ENCODE results near the gene RNF223.
"Not testable (repeated sequence)": the region's sequence is repeated elsewhere in the genome, so short reads cannot be mapped to it uniquely, and the experiment has no call there.

The RNF223 gene

DNA sequence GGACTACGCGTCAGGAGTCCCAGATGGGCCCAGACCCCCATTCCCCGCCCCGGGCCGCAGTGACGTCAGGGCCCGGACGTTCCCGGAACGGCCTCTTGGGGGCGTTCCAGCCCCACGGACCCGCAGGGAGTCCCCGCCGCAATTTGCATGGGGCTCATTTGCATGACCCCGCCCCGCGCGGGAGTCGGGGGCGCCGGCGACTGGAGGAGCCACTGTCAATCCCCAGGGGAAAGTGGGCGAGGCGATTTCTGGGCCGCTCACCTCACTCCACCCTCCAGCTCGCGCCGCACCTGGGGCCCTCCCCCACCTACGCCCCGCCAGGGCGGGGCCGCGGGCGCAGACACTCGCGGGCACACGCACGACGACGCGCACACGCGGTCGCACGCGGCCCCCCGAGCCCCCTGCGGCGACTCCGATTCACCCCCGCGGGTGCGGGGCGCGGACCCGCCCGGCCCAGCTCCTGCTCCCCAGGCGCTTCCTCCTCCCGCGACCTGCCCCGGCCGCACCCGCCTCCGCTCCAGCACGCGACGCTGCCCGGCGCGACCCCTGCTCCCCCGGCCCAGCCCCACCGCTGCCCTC lies 41.0 kb downstream of the RNF223 start:
- no peak for FAIRE-seq
- no peak for DNase-seq (ENCODE audit: insufficient read length, low spot score)

DNA sequence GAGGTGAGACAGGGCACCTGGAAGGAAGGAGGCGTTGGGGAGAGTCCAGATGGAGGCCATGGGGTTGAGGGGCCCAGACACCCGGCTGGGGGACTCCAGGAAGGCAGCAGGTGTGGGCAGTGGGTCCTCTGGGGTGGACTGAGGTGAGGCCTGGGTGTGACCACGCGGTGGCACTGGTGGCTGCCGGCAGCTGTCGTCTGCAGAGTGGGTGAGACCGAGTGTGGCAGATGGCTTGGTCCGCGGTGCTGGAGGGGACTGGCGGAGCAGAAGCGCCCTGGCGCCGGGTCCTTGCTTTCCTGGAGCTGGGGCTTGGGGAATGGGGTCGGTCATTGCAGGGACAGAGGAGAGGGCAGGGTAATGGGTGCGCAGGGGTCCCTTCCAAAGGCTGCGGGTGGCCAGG lies 41.7 kb downstream of the RNF223 start:
- FAIRE-seq (no peak), DNase-seq (ENCODE audit: insufficient read length, low spot score) (no peak)

DNA sequence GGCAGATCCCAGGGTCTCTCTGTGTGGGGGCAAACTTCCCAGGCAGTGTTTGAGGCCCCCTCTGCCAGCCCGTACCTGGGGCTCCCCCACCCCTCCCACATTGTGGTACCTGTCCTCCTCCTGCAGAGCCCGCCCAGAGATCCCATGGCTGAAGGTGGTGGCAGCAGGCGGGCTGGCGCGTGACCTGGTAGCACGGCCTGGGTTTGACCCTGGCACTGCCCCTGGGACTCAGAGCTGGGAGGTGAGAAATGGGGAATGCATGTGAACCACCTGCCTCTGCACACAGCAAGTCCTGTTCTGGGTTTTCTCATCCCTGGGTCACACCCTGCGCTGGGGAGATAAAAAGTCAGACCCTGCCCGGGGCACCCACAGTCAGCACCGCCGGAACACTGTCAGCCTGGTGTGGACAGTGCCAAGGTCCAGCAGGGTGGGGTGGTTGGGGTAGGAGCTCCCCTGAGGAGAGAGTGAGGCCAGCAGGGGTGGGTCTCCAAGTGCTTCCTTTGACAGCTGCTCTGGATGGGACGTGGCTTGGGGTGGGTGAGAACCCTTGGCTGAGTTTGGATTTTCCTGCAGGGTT lies 42.4 kb downstream of the RNF223 start:
- FAIRE-seq = no peak
- no peak for DNase-seq (ENCODE audit: insufficient read length, low spot score)

DNA sequence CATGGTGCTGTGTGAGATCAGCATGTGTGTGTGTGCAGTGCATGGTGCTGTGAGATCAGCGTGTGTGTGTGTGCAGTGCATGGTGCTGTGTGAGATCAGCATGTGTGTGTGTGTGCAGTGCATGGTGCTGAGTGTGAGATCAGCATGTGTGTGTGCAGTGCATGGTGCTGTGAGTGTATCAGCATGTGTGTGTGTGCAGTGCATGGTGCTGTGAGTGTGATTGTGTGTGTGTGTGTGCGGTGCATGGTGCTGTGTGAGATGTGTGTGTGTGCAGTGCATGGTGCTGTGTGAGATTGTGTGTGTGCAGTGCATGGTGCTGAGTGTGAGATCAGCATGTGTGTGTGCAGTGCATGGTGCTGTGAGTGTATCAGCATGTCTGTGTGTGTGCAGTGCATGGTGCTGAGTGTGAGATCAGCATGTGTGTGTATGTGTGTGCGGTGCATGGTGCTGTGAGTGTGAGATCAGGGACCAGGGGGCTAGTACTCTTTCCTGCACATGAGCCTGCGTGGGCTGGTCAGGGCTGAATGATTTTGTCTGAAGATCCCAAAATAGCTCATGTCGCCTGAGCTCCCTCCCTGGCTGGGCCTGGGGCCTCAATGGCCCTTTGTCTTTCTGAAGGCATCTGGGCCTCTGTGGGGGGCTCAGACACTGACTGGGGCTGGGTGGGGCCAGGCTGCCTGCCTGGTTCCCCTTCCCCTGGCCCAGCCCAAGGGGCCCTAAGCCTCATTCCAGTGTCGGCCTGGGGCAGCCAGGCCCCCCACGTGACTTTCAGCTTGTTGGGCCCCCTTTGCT lies 43.0 kb downstream of the RNF223 start:
- peak; percentile 59 for FAIRE-seq
- DNase-seq (ENCODE audit: insufficient read length, low spot score) = not testable (repeated sequence)

DNA sequence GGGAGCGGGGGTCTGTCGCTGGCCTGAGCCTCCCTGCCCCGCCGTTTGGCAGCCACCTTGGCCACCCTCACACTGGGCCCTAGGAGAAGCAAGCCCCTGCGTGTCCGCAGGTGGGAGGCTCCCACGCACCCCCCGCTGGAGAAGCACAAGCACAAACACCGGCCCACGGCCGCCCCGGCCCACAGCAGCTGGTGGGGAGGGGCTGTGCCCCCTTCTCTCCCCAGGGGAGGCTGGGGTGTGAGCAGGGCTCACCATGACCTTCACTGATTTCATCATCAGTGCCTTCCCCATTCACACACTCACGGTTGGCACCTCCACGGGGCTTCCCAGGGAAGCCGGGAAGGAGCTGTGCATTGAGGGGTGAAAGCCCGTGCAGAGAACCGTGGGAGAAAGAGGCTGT lies 46.3 kb downstream of the RNF223 start:
- no peak for FAIRE-seq
- DNase-seq (ENCODE audit: insufficient read length, low spot score) = no peak

DNA sequence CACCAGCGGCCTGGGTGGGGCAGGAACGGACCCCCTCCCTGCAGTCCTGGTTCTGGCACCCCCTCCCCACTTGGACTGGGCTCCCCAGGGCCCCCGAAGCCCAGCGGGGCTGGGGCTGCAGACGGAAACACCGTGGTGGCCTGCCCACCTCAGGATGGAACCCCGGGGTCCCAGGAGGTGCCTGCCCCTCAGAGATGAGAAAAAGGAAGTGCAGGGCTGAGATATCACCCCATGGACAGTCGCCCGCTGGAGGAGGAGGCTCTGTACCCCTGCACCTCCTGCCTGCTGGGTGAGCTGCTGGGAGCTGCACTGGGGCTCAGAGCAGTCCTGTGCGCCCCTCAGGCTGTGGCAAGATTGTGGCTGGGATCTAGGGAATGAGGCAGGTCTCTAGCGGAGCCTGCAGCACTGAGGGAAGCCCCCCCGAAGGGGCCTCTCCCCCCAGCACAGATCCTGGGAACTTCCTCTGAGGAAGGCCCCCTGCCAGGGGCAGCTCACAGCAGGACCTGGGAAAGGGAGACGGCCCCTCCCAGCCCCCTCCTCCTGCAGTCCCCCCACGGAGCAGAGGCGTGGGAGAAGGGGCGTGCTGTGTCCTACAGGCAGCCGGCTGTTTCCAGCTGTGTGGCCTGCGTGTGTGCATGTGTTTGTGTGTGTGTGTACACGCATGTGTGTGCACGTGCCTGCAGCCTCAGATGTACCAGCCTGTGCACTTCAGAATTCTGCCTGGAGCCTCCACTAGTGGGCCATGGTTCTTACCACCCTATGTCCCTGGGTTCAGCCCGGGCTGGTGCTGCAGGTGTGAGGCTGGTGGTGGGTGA lies 47.3 kb downstream of the RNF223 start:
- DNase-seq (ENCODE audit: insufficient read length, low spot score) (no peak), FAIRE-seq (no peak)

DNA sequence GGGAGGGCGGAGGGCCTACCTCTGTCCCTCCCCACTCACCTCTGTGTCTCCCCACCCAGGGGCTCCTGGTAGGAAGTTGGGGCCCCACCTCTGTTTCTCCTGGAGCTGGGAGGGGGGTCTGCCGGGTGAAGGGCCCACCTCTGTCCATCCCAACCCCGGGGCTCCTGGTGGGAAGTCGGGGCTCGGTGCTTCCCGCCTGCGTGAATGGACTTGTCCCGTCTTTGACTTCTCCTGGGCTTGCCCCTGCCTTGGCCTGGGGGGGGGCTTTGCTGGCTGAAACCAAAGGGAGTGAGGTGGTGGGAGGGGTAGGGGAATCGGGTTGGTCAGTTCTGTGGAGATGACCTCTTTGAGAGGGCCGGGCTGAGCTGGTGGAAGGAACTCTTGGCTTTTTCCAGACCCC lies 48.4 kb downstream of the RNF223 start:
- DNase-seq (ENCODE audit: insufficient read length, low spot score) (no peak), FAIRE-seq (no peak)

DNA sequence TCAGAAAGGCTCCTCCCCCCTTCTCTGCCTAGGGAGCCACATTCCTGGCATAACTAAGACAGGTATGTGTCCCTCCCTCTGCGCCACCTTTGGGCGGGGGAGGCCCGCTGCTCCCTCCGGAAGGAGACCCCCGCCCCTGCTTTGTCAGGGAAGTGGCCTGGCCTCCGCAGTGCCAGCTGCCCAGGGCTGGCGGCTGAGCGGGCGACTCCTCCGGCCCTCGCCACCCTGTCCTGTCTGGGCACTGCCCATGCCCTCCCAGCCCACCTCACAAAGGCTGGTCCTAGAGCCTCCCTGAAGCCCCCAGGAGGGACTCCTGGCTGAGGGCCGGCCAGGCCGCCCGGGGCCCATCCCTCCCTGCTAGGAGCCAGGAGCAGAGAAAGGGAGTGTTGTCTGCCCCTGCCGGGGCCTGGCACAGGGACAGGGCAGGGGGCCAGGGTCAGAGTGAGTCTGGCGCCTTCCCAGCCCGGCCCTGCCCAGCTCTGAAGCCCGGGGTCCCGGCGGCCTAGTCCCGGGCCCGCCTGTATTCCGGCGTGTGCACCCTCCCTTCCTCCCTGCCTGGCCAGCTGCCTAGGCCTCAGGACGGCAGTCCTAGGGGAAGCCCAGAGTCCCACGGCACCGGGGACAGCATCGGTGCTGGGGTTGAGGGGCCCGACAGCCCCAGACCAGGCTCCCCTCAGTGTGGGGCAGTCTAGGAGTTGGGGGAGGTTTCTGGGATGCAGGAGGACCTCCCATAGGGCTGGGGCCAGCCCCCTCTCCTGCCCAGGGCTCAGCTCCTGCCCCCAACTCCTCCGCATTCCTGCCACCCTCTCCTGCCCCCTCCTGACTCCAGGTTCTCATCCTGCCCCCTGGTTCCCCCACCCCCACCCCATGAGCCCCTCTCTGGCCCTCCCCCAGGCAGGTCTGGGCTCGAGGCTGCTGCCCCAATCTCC lies 49.1 kb downstream of the RNF223 start:
- peak; percentile 60 for DNase-seq (ENCODE audit: insufficient read length, low spot score)
- peak; percentile 86 for FAIRE-seq

DNA sequence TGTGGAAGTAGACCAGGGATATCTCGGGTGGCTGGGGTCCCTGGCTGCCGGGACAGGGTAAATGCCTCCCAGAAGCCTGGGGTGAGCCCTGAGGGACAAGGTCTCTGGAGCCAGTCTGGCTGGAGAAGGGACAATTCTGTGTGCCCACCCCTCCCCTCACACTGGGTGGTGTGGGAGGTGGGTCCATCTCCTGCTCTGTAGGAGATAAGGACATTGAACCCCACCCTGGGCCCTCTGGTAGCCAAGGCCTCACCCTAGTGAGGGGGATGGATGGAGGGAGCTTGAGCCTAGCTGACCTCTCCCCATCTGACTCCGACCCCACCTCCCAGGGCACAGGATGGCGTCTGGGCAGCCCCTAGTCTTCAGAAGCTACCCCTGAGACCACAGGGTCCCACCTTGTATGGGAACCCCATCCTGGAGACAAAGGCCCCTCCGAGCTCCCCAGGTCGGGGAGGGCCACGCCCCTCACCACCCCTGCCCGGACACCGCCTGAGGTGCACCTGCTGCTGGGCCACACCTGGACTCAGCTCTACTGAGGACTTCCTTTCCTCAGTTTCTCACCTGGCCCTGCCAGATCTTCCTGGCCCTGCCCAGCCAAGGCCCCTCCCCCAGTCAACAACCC lies 49.8 kb downstream of the RNF223 start:
- DNase-seq (ENCODE audit: insufficient read length, low spot score) = no peak
- no peak for FAIRE-seq

DNA sequence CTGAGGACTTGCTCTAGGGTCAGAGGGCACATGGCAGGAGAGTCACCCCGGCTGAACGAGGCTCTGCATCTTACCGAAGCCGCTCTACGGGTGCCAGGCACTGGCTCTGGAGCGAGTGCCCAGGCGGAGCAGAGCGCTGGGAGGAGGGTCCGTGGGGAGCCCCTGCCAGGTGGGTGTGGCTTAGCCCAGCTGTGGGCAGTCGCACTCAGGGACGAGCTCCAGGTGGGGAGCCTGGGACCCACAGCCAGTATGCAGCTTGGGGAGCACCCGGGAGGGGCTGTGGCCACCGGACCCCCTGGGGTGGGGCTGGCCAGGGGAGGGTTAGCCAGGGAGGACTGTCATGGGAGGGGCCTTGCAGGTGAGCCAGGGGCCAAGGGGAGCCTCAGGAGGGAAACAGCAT lies 50.4 kb downstream of the RNF223 start:
- DNase-seq (ENCODE audit: insufficient read length, low spot score) (no peak), FAIRE-seq (no peak)

DNA sequence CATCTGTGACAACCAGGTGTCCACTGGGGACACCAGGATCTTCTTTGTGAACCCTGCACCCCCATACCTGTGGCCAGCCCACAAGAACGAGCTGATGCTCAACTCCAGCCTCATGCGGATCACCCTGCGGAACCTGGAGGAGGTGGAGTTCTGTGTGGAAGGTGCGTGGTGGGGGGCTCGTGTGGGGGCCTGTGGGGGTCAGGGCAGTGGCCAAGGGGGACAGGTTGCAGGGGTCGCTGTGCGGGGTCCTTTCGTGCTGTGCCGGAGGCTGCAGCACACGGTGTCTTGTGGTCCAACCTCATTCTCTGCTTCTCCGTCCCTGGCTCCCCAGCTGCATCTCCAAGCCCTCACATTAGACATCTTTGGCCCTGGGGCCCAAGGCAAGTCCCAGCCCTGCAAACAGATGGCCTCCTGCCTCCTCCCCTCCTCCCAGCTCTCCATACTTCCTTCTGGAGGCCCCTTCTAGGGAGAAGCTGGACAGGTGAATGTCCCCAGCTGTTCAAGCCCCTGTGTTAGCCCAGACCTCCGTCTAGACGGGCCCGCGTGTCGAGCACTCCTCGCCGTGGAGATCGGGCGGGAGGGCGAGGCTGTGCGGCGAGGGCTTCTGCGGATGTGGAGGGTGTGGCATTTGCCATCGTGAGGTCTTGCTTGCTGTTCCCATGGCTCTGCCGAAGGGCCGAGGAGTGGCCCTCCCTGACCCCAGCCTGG lies 51.6 kb downstream of the RNF223 start:
- no peak for DNase-seq (ENCODE audit: insufficient read length, low spot score)
- FAIRE-seq = peak; percentile 4

DNA sequence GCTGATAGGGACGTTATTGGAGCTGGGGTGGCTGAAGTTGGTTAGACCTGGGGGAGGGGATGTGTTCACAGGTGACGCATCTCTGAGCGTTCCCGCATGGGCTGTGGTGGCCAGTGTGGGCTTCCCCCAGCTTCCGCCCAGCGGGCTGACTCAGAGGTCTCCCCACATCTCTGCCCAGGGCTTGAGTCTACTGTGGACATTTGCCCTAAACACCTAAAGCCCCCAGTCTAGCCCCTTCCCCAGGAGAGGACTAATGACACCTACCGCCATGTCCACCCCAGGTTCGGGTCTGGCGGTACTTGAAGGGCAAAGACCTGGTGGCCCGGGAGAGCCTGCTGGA lies 52.2 kb downstream of the RNF223 start:
- DNase-seq (ENCODE audit: insufficient read length, low spot score) (no peak), FAIRE-seq (peak; percentile 59)

DNA sequence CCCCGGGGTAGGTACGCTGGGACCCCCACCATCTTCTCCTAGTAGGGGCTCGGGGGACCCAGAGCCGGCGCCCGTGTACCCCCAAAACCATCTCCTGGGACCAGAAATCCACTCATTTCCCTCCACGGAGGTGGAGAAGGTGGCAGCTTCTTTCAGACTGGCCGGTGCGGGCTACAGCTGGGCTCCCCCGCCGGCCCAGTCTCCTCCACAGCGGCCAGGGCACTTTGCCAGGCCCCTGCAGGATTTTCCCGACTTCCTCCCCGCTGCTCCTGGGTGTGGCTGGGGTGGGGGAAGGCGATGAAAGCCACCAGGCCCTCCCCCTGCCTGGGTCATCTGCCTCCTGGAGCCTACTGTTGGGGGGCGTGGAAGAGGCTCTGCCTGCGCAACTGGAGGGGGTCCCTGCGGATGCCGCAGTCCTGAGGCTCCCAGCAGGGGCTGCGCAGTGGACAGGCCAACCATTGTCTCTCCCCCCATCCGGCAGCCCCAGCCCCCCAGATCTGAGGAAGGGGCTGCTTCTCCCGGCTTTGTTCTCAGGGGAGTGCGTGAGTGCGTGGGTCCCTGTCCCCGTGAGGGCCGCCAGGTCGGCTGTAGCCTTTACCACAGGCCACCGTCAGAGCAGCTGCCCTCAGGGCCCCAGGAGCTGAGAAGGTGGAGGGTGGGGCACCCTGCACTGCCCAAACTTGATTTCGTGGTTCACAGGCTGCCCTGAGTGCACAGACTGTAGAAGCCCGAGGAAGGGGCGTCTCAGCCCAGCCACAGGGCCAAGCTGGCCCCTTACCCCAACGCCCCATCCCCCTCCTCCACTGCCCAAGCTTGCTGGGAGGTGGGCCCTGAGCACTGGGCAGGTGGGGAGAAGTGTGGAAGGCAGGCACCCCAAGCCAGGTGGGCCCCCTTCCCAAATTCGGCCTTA lies 52.8 kb downstream of the RNF223 start:
- no peak for DNase-seq (ENCODE audit: insufficient read length, low spot score)
- peak; percentile 20 for FAIRE-seq
